NCI-H345 treated with DMSO at 0.1 percent for 48 hours (cell line): ENCODE measurements around the gene VAV2.

ENCODE experiments used
- DNase-seq: peaks from one replicate; lab custom pipeline; 2025; ENCODE audit not compliant: unreplicated experiment; lab: John Stamatoyannopoulos, UW

Gene VAV2

GRCh38 chr9:133880851-133881661, 111.1 kb downstream of the VAV2 start:
- DNase-seq: peak; percentile 67

- DNase-seq: no peak
These were observed 112.0 kb downstream of the VAV2 start for GRCh38 chr9:133880136-133880535.

- DNase-seq: no peak
These were observed 112.5 kb downstream of the VAV2 start for GRCh38 chr9:133879615-133880014.

DNA sequence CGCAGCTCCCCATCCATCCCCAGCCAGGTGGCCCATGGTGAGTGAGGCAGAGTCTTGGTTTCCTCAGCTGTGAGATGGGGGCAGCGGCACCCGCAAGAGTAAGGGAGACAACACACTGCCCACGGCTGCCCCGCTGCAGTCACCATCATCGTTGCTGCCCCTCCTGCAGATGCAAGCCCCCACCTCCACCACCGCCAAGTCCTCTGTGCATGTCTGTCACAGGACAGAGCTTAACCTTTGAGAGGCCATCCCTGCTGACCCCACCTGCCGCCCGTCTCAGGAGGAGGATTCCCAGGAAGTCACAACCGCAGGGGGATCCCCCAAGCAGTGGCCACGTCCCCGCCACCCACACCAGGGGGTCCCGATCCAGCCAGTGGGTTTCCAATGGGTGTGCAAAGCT, 113.7 kb downstream of the VAV2 start:
- DNase-seq: no peak

DNA sequence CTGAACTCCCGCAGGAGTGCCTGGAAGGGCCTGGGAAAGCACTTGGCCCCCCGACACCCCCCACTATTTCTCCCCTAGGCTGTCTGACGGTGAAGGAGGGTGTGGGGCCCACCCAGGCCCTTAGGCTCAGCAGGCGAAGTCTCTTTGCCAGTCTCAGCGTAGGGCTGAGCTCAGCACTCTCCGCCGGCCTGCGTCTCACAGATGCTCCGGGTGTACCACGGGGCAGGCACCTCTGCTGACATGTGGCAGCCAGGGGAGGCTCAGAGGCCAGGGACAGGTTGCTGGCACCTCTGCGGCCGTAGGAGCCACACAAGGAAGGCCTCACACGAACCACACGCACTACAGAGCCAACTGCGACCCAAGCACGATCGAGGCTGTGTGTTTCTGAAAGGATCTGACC, 114.2 kb downstream of the VAV2 start:
- DNase-seq: no peak

DNA sequence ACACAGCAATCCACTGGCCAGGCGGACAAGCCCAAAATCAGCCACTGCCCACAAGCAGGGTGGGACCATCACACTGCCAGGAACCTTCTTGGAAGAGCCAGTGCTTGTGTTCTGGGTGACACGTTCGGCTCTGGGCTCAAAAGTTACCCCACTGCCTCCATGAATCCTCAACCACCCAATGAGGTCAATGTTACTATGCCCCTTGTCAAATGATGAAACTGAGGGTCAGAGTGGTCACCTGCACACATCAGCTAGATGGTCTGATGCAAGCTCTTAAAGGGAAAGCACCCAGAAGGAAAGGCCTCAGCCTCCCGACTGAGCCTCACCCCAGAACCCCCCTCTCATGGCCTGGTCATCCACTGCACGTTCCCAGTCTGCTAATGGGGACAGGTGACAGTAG, 114.8 kb downstream of the VAV2 start:
- no peak for DNase-seq

DNA sequence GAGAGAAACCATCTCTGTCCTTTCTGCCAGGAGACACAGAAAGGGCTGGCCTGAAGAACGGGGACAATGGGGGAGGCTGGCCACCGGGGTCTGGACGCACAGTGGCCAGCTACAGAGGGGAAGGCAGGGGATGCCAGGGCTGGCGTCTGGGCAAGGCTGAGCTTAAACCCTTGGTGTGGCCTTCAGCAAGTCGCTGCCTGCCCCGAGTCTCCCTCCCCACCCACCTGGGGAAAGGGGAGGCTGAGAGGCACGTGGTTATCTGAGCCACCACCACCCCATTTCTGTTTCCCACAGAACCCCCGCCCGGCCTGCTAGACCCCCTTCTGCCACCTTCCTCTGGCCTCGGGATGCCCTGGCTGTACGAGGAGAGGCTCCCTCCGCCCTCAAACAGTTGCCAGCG, 115.3 kb downstream of the VAV2 start:
- peak; percentile 94 for DNase-seq

- DNase-seq: no peak
These were observed 116.0 kb downstream of the VAV2 start for GRCh38 chr9:133876144-133876543.

- DNase-seq: no peak
These were observed 117.0 kb downstream of the VAV2 start for GRCh38 chr9:133875131-133875530.

- DNase-seq: no peak
These were observed 117.5 kb downstream of the VAV2 start for GRCh38 chr9:133874659-133875058.

GRCh38 chr9:133874060-133874657, 118.0 kb downstream of the VAV2 start:
- DNase-seq: no peak

DNA sequence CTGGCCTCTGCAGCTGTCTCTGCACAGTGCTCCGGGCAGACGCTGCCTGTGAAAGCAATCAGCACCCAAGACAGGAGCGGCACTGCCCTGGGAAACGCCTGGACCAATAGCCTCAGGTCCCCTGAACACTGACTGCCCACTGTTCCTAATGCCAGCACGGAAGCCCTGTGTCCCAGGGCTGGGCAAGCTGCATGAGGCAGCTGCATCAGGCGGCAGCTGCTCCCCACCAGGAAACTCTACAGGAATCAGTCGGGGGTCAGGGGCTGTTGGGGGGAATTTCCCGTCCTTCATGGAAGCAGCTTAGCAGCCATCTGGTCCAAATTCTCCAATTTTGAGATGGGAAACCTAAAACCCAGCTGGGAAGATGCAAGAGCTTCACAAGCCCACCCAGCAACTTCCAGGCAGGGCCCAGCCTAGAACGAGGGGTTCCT, 118.6 kb downstream of the VAV2 start:
- no peak for DNase-seq

DNA sequence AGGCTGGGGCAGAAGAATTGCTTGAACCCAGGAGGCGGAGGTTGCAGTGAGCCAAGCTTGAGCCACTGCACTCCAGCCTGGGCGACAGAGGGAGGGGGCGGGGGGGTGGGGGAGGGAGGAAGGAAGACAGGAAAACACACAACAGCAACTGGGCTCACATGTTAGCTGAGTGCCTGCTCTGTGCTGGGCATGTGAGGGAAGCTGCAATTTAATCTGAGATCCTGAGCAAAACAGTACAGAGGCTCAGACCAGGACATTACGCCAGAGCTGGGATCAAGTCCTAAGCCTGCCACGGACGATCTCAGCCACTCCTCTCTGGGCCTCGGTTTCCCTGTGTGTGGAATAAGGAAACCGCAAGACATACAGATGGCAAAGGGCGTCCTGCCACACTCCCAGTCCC, 119.1 kb downstream of the VAV2 start:
- no peak for DNase-seq

DNA sequence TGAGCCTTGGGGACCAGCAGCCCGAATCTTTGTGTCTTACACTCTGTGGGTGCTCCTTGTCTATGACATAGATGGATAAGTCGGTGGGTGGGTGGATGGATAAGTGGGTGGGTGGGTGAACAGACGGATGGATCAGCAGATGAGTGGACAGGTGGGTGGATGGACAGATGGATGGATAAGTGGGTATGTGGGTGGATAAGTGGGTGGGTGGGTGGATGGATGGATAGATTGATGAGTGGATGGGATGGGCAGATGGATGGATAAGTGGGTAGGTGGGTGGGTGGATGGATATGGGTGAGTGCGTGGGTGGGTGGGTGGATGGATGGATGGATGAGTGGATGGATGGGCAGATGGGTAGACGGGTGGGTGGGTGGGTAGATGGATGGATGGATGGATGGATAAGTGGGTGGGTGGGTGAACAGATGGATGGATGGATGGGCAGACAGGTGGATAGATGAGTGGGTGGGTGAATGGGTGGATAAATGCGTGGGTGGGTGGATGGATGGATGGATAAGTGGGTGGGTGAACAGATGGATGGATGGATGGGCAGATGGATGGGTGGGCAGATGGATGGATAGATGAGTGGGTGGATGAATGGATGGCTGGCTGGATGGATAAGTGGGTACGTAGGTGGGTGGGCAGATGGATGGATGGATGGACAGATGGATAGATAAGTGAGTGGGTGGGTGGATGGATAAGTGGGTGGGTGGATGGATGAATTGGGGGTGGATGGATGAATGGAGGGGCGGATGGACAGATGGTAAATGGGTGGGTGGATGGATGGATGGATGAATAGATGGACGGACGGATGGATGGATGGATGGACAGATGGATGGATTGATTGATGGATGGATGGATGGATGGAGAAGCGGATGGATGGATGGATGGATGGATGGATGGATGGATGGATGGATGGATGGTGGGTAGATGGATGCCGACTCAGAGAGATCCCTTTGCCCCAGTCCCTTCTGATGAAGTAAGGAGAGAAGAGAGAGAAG, 121.2 kb downstream of the VAV2 start:
- DNase-seq: no peak

DNA sequence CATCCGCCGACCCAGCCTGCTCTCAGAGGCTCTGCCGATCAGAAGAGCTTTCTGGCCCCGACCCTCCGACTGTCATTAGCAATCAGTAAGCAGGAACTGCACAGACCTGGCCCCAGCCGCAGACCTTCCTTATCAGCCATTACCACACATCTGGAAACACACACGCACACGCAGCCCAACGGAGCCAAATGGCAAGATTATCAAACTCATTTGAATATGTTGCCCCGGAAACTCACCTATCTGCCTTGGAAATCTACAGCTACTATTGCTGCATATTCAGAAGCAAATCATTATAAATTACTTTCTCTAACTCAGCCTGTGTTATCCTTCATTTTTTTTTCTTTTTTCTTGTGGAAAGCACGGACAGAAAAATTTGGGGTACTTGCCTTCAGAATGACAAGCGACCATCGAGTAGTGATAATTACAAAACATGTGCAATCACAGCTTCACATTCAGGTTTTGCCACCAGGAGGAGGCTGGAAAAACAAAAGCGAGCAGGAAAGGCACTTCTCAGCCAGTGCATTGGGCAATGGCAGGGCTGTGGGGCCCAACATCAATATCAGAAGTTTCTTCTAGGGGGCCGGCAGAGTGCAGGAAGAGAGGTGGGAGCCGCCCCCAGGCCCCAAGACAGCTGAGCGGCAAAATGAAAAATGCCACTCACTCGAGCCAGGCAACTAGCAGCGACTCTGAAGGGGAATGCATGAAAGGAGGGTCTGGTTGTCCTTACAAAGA, 122.3 kb downstream of the VAV2 start:
- no peak for DNase-seq

- DNase-seq: no peak
These were observed 123.9 kb downstream of the VAV2 start for GRCh38 chr9:133868203-133868602.

- no peak for DNase-seq
These were observed 125.2 kb downstream of the VAV2 start for GRCh38 chr9:133866946-133867345.

DNA sequence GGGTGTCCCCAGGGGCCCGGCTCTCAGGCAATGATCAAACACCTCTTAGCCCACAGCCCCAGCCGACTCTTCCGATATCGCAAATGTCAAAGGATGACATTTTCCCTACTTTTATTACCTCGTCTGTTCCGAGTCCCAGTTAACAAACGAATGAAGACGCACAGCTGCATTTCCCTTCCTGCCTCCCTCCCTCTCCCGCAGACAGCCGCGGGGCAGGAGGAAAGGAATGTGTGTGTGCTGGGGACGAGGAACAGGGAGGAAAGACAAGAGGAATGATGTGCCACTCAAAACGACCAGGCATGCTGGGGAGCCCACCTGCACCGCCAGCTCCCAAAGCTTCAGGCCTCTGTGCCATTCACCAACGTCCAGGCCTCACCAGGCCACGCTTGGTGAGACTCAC, 128.1 kb downstream of the VAV2 start:
- DNase-seq: no peak

- no peak for DNase-seq
These were observed 128.9 kb downstream of the VAV2 start for GRCh38 chr9:133863257-133863592.

- DNase-seq: no peak
These were observed 129.4 kb downstream of the VAV2 start for GRCh38 chr9:133862585-133863256.
